HL-60/S4 (cell line): ENCODE measurements around the gene MINAR2.

Experiments
- in situ Hi-C: fragments of 300-500 bp; cut with MboI; formaldehyde crosslinking; loops from 2 replicates; pipeline ENCODE4 v1.14.3; 2022; ENCODE audit warnings: low sequenced_read_pairs

Gene MINAR2

DNA sequence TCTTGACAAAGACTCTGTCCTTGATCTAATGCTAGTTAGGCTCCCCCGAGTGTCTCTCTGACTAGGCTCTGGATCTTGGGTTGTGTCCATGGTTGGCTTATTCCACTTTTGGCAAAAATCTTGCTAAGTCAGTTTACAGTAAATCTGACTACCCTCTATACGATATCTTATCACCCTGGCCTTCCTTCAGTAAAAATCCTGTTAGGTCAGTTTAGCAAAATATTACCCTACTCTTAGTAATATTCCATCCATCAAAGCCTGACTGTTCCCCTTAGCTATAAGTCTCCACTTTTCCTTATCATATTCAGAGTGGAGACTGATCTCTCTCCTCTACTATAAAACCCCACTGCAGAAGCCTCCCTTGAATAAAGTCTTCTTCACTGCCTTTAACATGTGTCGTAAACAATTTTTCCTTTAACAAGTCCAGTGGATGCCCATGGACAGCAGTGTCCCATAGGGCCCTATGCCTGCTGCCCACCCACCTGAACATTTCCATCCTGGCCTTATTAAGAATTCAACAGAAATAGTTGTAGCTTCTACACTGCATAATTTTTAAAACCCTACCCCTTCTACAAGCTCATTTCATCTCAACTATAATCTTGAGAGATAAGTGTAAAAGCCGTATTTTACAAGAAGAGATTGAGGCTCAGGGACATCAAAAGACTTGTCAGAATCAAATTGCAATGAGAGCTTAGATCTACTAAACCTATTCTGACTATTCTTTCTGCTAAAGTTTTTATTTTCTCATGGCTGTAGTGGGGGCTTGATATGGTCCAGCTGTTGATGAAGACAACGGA lies 22.3 kb downstream of the MINAR2 start:
- in situ Hi-C loops, result loop anchor here (25.0 kb wide), 1 partner anchor 1558 kb away; no protein-coding TSS in a partner anchor

DNA sequence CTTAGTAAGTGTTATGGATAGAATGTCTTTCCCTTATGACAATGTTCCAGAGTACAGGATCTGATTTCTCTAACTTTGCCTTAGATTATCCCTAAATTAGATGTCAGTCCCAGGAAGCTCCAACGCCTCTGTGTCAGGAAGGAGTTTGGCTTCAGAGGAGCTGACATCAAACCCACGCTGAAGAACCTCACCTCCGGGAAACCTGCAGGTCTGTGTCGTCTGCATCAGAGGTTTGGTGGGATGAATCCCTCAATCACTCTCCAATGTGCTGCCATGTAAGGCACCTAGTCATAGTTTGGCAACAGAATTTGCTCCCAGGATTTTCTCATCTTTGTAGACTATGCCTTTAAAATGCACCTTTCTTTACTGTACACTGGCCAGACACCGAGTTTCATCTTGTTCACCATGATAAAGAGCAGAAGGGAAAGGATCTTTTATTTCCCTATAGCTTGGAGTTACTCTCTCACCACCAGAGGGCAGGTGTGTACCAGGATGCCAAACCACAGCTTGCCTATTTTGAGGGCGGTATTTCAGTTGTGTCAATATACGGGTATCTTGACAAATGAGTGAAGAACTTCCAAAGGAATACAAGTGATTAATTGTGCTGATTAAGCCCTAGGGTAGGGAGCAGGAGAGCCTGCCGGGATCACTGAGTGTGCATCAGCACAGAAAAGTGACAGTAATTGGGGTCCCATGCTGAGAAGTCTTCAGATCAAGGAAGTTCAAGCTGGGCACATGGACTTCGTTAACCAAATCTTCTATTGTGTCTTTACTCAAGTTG lies 23.4 kb downstream of the MINAR2 start:
- in situ Hi-C loops, result loop anchor here (25.0 kb wide), 1 partner anchor 1559 kb away; no protein-coding TSS in a partner anchor

DNA sequence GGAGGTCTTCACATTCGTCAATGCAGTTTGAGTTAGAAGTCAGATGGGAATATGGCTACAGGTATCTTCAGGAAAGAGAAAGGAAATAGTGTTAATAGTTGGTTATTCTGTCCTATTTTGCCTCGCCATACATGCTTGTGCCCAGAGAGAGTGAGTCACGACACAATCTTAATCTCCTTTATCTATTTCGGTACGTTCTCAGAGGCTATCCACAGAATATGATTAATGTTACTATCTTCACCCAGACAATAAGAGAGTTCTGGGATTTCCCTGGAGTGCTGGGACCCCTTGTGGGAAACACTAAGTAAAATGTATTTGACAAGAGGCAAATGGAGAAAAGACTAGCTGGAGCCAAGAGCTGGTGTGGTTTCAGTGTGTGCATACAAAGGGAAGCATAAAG lies 25.5 kb downstream of the MINAR2 start:
- in situ Hi-C loops, result loop anchor here (25.0 kb wide), 1 partner anchor 1561 kb away; no protein-coding TSS in a partner anchor

DNA sequence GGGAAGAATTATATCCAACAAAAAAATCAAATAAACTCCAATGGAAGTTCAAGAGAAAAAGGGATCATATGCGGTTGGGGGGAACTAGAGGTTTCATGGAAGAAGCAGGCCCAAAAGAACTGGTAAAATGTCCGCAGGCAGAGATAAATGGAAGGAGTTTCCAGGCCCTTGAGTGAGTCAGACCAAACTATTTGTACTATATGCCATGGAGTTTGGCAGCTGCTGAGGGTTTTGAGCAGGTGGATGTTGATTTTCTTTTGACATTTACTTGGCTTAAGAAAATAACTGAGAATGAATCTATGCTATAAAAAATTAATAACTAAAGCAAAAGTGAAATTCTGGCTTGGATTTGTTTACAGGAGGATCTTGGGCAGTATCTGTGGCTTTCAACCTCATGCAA lies 33.7 kb downstream of the MINAR2 start:
- in situ Hi-C loops, result no loop called here

DNA sequence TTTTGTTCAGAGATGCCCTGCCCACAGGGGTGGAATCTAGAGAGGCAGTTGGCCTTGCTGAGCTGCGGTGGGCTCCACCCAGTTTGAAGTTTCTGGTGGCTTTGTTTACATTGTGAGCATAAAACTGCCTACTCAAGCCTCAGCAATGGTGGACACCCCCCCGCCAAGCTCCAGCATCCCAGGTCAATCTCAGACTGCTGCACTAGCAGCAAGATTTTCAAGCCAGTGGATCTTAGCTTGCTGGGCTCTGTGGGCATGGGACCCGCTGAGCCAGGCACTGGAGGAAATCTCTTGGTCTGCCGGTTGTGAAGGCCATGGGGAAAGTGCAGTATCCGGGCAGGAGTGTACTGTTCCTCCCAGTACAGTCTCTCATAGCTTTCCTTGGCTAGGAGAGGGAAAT lies 55.5 kb downstream of the MINAR2 start:
- in situ Hi-C loops, result no loop called here

DNA sequence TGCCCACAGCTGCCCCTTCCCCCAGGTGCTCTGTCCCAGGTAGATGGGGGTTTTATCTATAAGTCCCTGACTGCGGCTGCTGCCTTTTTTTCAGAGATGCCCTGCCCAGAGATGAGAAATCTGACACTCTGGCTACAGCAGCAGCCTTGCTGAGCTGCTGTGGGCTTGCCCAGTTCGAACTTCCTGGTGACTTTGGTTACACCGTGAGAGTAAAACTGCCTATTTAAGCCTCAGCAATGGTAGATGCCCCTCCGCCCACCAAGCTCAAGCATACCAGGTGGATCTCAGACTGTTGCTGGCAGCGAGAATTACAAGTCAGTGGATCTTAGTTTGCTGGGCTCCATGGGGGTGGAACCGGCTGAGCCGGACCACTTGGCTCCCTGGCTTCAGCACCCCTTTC lies 56.8 kb downstream of the MINAR2 start:
- in situ Hi-C loops, result no loop called here

DNA sequence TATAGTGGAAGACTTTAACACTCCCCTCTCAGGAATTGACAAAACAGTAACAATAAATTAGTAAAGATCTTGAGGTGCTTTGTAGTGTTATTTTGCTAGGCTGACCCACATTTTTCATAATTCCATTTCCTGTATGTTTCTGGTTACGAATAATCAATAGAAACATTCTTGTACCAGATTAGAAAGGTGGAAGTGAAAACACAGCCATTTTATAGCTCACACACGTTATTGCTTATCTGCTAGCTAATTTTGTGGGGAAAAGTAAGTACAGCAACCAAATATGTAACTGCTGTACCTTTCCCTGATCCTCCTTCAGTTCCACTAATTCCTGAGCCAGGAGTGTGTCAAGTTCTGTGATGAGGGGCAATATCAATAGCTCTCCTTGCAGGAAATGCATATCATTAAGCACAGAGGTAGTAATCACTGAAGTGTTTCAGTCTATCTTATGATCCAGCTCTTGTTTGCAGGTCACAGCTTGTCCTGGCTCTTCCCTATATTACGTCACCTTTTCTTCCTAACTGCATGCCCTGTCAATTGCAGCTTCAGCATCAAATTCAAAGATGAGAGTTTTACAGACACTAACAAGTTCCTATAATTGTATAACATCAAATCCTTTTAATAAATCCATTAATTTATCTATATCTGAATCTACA lies 59.4 kb downstream of the MINAR2 start:
- in situ Hi-C loops, result no loop called here
